Heart right ventricle (tissue), 16 donors: Measurements from ENCODE around the gene PRTN3. TPM values are rescaled to one million over a fixed set of nuclear protein-coding genes. Genes with fewer than 3 reads are reported as not detected.
"Not testable (repeated sequence)": the region's sequence is repeated elsewhere in the genome, so short reads cannot be mapped to it uniquely, and the experiment has no call there.

Experiments
- ATAC-seq, 8 donors: fragments of 200-7000 bp; cut with Tn5 transposase; one replicate each; pipeline ENCODE4 v1.9.1; 2020; ENCODE audit warnings: mild to moderate bottlenecking in 8 of 8, moderate library complexity in 8 of 8, moderate number of reproducible peaks in 1 of 8
- DNase-seq, 2 donors: peaks; one replicate each; pipeline ENCODE4 v3.0.0-alpha.2; 2020
- H3K27ac ChIP-seq, 10 donors: fragments of 200-600 bp; sonication (generic) in 2 of 10; one replicate each; pipeline versions ENCODE4 v1.5.0 to v1.8.0; 2020 to 2022; ENCODE audit warnings: mild to moderate bottlenecking in 3 of 10
- H3K27me3 ChIP-seq, 7 donors: fragments of 200-600 bp; one replicate each; pipeline ENCODE4 v1.8.0; 2021 to 2022; ENCODE audit warnings: mild to moderate bottlenecking in 2 of 7
- H3K36me3 ChIP-seq, 9 donors: fragments of 200-600 bp; sonication (generic) in 1 of 9; one replicate each; pipeline versions ENCODE4 v1.5.0 to v1.8.0; 2020 to 2022; ENCODE audit warnings: mild to moderate bottlenecking in 2 of 9
- H3K4me1 ChIP-seq, 9 donors: fragments of 200-600 bp; sonication (generic) in 1 of 9; one replicate each; pipeline versions ENCODE4 v1.5.0 to v1.8.0; 2020 to 2022; ENCODE audit warnings: mild to moderate bottlenecking in 4 of 9
- H3K4me3 ChIP-seq, 10 donors: fragments of 200-600 bp; sonication (generic) in 2 of 10; one replicate each; pipeline versions ENCODE4 v1.5.0 to v1.8.0; 2020 to 2022; ENCODE audit warnings: mild to moderate bottlenecking in 7 of 10, moderate library complexity in 2 of 10
- H3K9me3 ChIP-seq, 11 donors: fragments of 200-600 bp in 10 of 11; sonication (generic) in 2 of 11; one replicate each; pipeline versions ENCODE4 v1.5.0 to v1.8.0; 2013 to 2022; ENCODE audit warnings: mild to moderate bottlenecking in 2 of 11, control low read depth in 1 of 11, moderate library complexity in 1 of 11
- WGBS, 2 donors: extraction: QIAGEN DNeasy Blood & Tissue Kit; methylation state at CpG; one replicate each; pipeline ENCODE4 v1.1.7; 2013; ENCODE audit warnings: inconsistent platforms in 1 of 2; 5-methylcytosine and 5-hydroxymethylcytosine counted together
- intact Hi-C, 10 donors: fragments of 100-400 bp; cut with DNase I; formaldehyde crosslinking; loops; one replicate each; pipeline versions ENCODE4 v1.11.1 to v1.14.2; 2022
- polyA plus RNA-seq, 2 donors: library from polyadenylated mRNA; stranded (reverse); fragments of 200-250 nt; gene quantifications; one replicate each; pipeline ENCODE4 v1.2.3, GENCODE V29; 2013
- total RNA-seq, 10 donors: library from RNA; stranded (reverse); fragmentation: NEBNext Ultra II Directional in 3 of 10; extraction: Animal tissue kit (Norgen Biotek cat#: 25700) in 3 of 10; gene quantifications; one replicate each; pipeline versions ENCODE4 v1.2.1 to v1.2.4, GENCODE V29; 2021 to 2023
- TF ChIP-seq, protein P1 (sequence below), 9 donors: fragments of 200-600 bp; sonication (generic) in 2 of 9; IDR thresholded peaks; one replicate each; pipeline versions ENCODE4 v1.5.0 to v1.8.0; 2021 to 2022; ENCODE audit warnings: antibody characterized with exemption in 9 of 9, mild to moderate bottlenecking in 5 of 9, moderate library complexity in 1 of 9
- donor health status: Arrhythmogenic right ventricular cardiomyopathy.
- donor health status: ischemic (EF 13 %, LVEDD 7.1; RV severe dilation, severe dysfunction).
- donor health status: healthy with polysubstance abuse.
- donor health status: DM: no; HTN: yes; CAD: no.
- donor health status: DM: no; HTN: no; CAD: no.
- donor health status: ischemic (EF 25% LVEDD 6.9; RV normal size, moderate dysfunction).
- donor health status: ischemic (EF 25% LVEDD 5.7; RV mildly dilated, moderate dysfunction).
- donor health status: healthy.
- donor health status: DM: yes; HTN: yes; CAD: no.
- donor health status: Ischemic cardiomyopathy.
- donor health status: ischemic (EF 35%, LVEDD 5.7; RV mildly dilated, moderate dysfunction).
- donor health status: nonischemic (EF 11% LVEDD 7.7; RV severe dilation, severe dysfunction).
- donor health status: DM: yes; HTN: yes; CAD: no.
- donor health status: PGD.
- donor health status: ischemic (EF 29% LVEDD 5.4; RV normal size, mild dysfunction).
- donor health status: nonischemic (EF 23%, LVEDD 6.1; RV moderate dilation, normal function).

Gene PRTN3
- total and polyA plus RNA-seq, 12 donors, result 0.12 TPM; not detected in 11

DNA sequence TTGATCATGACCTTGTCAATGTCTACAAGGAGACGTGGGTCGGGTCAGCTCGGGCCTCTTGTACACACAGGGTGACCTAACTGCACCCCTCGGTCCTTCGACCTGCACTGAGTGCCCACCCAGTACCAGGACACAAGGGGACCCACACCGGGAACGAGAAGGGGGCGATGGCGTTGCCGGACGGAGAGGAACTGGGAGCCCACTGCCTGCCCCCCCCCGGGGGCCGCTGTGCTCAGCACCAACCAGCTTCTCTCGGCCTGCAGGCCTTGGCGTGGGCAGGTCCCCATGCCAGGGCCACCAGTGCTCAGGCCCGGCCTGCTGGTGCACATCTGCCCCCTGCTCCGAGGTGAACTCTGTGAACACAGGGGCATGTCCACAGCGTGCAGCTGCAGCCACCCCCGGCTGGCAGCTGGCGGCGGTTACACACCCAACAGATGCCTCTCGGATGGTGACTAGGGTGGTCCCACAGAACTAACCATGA is 32.8 kb downstream of the PRTN3 start:
- DNase-seq (no peak), ATAC-seq (no peak)

DNA sequence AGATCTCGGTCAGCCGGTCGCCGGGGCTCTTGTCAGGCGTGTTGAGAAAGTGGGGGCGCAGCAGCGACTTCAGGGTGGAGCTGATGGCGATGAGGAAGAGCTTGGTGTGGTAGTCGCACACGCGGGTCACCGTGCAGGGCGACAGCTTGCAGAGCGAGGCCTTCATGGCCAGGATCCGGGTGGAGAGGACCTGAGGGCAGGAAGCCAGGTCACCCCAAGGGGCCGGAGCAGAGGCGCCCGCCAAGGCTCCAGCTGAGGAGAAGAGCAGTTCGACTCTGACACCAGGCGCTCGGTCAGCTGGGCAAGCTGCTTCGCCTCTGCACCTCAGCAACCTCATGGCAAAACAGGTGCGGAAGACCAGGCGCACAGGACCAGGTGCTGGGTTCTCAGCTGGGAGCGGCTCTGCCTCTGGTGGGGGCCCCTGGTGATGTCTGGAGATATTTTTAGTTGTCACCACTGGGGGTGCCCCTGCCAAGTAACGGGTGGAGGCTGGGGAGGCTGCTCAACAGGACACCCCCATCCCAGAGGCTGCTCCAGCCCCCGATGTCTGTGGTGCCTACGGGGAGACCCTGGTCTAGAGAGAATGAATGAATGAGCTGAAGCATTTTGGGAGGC is 34.6 kb downstream of the PRTN3 start:
- intact Hi-C loops, result no loop called here
- DNase-seq, result no peak
- Histone ChIP-seq H3K4me1 (peaks cover 0 to 15% (median 0%) of the 10 kb centered on the region in 9 donors), H3K4me3 (no peak overlapping the region), H3K27ac (no peak overlapping the region), H3K36me3 (peaks cover 0 to 64% (median 20%) of the 10 kb centered on the region in 9 donors), H3K9me3 (no peaks in the 10 kb centered on the region), H3K27me3 (no peaks in the 10 kb centered on the region)
- TF ChIP-seq, protein P1, sequence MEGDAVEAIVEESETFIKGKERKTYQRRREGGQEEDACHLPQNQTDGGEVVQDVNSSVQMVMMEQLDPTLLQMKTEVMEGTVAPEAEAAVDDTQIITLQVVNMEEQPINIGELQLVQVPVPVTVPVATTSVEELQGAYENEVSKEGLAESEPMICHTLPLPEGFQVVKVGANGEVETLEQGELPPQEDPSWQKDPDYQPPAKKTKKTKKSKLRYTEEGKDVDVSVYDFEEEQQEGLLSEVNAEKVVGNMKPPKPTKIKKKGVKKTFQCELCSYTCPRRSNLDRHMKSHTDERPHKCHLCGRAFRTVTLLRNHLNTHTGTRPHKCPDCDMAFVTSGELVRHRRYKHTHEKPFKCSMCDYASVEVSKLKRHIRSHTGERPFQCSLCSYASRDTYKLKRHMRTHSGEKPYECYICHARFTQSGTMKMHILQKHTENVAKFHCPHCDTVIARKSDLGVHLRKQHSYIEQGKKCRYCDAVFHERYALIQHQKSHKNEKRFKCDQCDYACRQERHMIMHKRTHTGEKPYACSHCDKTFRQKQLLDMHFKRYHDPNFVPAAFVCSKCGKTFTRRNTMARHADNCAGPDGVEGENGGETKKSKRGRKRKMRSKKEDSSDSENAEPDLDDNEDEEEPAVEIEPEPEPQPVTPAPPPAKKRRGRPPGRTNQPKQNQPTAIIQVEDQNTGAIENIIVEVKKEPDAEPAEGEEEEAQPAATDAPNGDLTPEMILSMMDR (IDR thresholded peaks at IDR 0.05), result no peak
- ATAC-seq, result no peak
- WGBS, 2 donors, result 93 to 95% methylated on average over 28 of the region's 28 CpGs

More for the DNA sequence above, 32.8 kb downstream of the PRTN3 start:
- 94% methylated on average over 22 of the region's 22 CpGs for WGBS, 2 donors
- Histone ChIP-seq H3K36me3 (peaks cover 0 to 74% (median 20%) of the 10 kb centered on the region in 9 donors), H3K4me3 (no peak overlapping the region), H3K4me1 (peaks cover 0 to 29% (median 3%) of the 10 kb centered on the region in 9 donors), H3K27ac (no peak overlapping the region), H3K9me3 (no peaks in the 10 kb centered on the region), H3K27me3 (no peaks in the 10 kb centered on the region)
- TF ChIP-seq, protein P1 (IDR thresholded peaks at IDR 0.05), result no peak
- intact Hi-C loops, result loop anchor here in 1 of 10 donors (5.0 kb wide), 1 partner anchor 34 kb away; no protein-coding TSS in a partner anchor

DNA sequence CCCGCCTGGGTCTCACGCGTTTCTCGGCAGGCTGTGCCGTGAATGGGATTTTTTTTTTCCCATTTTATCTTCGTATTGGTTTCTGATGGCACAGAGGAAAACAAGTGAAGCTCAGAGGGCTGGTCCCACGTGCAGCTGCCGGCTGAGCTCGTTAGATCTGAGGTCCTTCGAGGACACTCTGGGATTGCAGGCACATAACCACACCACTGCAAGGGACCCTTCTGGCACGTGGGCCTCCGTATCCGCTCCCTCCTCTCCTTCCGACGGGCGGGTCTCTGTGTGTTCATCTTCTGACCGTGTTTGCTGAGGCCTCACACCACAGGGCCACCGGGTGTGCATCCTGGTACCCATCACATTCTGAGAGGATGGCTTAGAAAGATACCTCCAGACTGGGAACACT is 35.3 kb downstream of the PRTN3 start:
- ATAC-seq, result no peak
- H3K4me1 ChIP-seq, result peaks cover 0 to 13% (median 0%) of the 10 kb centered on the region in 9 donors
- TF ChIP-seq, protein P1 (IDR thresholded peaks at IDR 0.05), result no peak
- intact Hi-C loops, result no loop called here
- no peak overlapping the region for H3K27ac ChIP-seq
- H3K9me3 ChIP-seq, result no peaks in the 10 kb centered on the region
- DNase-seq, result no peak
- no peaks in the 10 kb centered on the region for H3K27me3 ChIP-seq
- 77 to 82% methylated on average over 18 of the region's 18 CpGs for WGBS, 2 donors
- H3K36me3 ChIP-seq, result peaks cover 0 to 66% (median 20%) of the 10 kb centered on the region in 9 donors
- H3K4me3 ChIP-seq, result no peak overlapping the region

DNA sequence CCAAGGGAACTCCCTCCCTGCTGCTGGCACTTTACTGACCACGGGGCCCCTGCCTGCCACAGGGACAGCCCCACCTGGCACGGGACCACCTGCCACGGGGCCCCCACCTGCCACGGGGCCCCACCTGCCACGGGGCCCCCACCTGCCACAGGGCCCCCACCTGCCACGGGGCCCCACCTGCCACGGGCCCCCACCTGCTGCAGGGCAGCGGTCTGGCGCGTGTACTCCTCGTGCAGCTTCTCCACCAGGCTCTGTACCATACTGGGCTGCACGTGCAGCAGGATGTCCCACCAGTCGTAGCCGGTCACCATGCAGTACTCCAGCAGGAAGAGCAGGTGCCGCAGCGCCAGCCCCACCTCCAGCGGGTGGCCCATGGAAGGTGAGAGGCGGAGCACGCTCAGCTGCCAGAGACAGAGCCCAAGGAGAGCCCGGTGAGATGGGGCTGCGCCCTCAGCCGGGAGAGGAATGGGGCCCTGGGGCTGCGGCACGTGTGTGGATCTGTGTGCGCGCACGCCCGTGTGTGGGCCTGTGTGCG is 36.0 kb downstream of the PRTN3 start:
- Histone ChIP-seq H3K27me3 (no peaks in the 10 kb centered on the region), H3K9me3 (no peaks in the 10 kb centered on the region), H3K36me3 (peaks cover 0 to 69% (median 25%) of the 10 kb centered on the region in 9 donors), H3K27ac (no peak overlapping the region), H3K4me3 (no peak overlapping the region), H3K4me1 (peaks cover 0 to 9% (median 0%) of the 10 kb centered on the region in 9 donors)
- TF ChIP-seq, protein P1 (IDR thresholded peaks at IDR 0.05), result no peak
- intact Hi-C loops, result no loop called here
- ATAC-seq (no peak), DNase-seq (no peak)
- WGBS, 2 donors, result 90 to 96% methylated on average over 28 to 29 of the region's 29 CpGs

DNA sequence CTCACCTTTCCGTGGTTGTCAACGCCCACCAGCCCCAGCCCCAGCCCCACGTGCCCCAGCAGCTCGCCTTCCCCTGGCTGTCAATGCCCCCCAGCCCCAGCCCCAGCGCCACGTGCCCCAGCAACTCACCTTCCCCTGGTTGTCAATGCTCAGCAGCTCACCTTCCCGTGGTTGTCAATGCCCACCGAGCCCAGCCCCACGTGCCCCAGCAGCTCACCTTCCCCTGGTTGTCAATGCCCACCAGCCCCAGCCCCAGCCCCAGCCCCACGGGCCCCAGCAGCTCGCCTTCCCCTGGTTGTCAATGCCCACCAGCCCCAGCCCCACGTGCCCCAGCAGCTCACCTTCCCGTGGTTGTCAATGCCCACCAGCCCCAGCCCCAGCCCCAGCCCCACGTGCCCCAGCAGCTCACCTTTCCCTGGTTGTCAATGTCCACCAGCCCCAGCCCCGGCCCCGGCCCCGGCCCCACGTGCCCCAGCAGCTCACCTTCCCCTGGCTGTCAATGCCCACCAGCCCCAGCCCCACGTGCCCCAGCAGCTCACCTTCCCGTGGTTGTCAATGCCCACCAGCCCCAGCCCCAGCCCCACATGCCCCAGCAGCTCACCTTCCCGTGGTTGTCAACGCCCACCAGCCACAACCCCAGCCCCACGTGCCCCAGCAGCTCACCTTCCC is 37.3 kb downstream of the PRTN3 start:
- H3K27me3 ChIP-seq, H3K4me1 ChIP-seq, H3K9me3 ChIP-seq, DNase-seq, ATAC-seq, intact Hi-C loops, H3K27ac ChIP-seq, H3K4me3 ChIP-seq: not testable (repeated sequence)
- H3K36me3 ChIP-seq, result peaks cover 0 to 76% (median 26%) of the 10 kb centered on the region in 9 donors
- WGBS, 2 donors, result 91 to 94% methylated on average over 17 to 23 of the region's 23 CpGs

DNA sequence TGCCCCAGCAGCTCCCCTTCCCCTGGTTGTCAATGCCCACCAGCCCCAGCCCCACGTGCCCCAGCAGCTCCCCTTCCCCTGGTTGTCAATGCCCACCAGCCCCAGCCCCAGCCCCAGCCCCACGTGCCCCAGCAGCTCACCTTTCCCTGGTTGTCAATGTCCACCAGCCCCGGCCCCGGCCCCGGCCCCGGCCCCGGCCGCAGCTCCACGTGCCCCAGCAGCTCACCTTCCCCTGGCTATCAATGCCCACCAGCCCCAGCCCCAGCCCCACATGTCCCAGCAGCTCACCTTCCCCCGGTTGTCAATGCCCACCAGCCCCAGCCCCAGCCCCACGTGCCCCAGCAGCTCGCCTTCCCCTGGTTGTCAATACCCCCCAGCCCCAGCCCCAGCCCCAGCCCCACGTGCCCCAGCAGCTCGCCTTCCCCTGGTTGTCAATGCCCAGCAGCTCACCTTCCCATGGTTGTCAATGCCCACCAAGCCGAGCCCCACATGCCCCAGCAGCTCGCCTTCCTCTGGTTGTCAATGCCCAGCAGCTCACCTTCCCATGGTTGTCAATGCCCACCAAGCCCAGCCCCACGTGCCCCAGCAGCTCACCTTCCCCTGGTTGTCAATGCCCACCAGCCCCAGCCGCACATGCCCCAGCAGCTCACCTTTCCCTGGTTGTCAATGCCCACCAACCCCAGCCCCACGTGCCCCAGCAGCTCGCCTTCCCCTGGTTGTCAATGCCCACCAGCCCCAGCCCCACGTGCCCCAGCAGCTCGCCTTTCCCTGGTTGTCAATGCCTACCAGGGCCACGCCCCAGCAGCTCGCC is 38.2 kb downstream of the PRTN3 start:
- H3K27me3 ChIP-seq, DNase-seq, ATAC-seq, H3K9me3 ChIP-seq, H3K4me1 ChIP-seq, H3K27ac ChIP-seq, intact Hi-C loops, H3K4me3 ChIP-seq: not testable (repeated sequence)
- WGBS, 2 donors, result 90% methylated on average over 23 to 24 of the region's 24 CpGs
- peaks cover 0 to 74% (median 26%) of the 10 kb centered on the region in 9 donors for H3K36me3 ChIP-seq
